HEK293 (cell line): ENCODE data around the gene TMC5.

Source experiments
- CTCF ChIP-seq: fragments of 450-650 bp; formaldehyde crosslinking; IDR thresholded peaks from 2 replicates; pipeline ENCODE4 v1.5.1; 2016; ENCODE audit warnings: missing biosample characterization, missing genetic modification characterization
- GLI2 ChIP-seq: fragments of 450-650 bp; formaldehyde crosslinking; IDR thresholded peaks from 2 replicates; pipeline ENCODE4; 2017; ENCODE audit warnings: missing biosample characterization, missing genetic modification characterization, low read depth, borderline replicate concordance
- KLF8 ChIP-seq: fragments of 450-650 bp; formaldehyde crosslinking; IDR thresholded peaks from 2 replicates; pipeline ENCODE4 v1.5.1; 2016; ENCODE audit warnings: missing biosample characterization, missing genetic modification characterization
- YY2 ChIP-seq: fragments of 450-650 bp; formaldehyde crosslinking; IDR thresholded peaks from 2 replicates; pipeline ENCODE4 v1.5.1; 2016; ENCODE audit warnings: missing biosample characterization, missing genetic modification characterization
- ZNF138 ChIP-seq: fragments of 450-650 bp; formaldehyde crosslinking; IDR thresholded peaks from 2 replicates; pipeline ENCODE4 v1.5.1; 2016; ENCODE audit warnings: missing biosample characterization, missing genetic modification characterization, borderline replicate concordance
- ZNF362 ChIP-seq: fragments of 450-650 bp; formaldehyde crosslinking; IDR thresholded peaks from 2 replicates; pipeline ENCODE4 v1.5.1; 2016; ENCODE audit warnings: missing biosample characterization, missing genetic modification characterization
- ZNF423 ChIP-seq: fragments of 450-650 bp; formaldehyde crosslinking; IDR thresholded peaks from 2 replicates; pipeline ENCODE4 v1.5.1; 2016; ENCODE audit warnings: missing biosample characterization, missing genetic modification characterization
- ZNF530 ChIP-seq: fragments of 450-650 bp; formaldehyde crosslinking; IDR thresholded peaks from 2 replicates; pipeline ENCODE4 v1.5.1; 2016; ENCODE audit warnings: low read depth, missing biosample characterization, missing genetic modification characterization
- ZNF639 ChIP-seq: fragments of 450-650 bp; formaldehyde crosslinking; IDR thresholded peaks from 2 replicates; pipeline ENCODE4 v1.5.1; 2016; ENCODE audit warnings: missing biosample characterization, missing genetic modification characterization
- ZNF701 ChIP-seq: fragments of 450-650 bp; formaldehyde crosslinking; IDR thresholded peaks from 2 replicates; pipeline ENCODE4 v1.5.1; 2016; ENCODE audit warnings: missing biosample characterization, missing genetic modification characterization
- ZNF707 ChIP-seq: fragments of 450-650 bp; formaldehyde crosslinking; IDR thresholded peaks from 2 replicates; pipeline ENCODE4 v1.5.1; 2016; ENCODE audit warnings: missing biosample characterization, missing genetic modification characterization

GRCh38 chr16:19411298-19411697 lies 6.4 kb upstream of the TMC5 start:
- TF ChIP-seq GLI2 (tag by site-specific recombination) (no peak), CTCF (tag by site-specific recombination) (no peak), ZNF701 (no peak), ZNF639 (tag by site-specific recombination) (no peak), YY2 (tag by site-specific recombination) (no peak), ZNF707 (no peak), ZNF362 (tag by site-specific recombination) (no peak), ZNF423 (no peak), ZNF530 (tag by site-specific recombination) (no peak), KLF8 (tag by site-specific recombination) (no peak), ZNF138 (tag by site-specific recombination) (no peak)
